OCI-LY7 (cell line): ENCODE measurements around the gene DUSP28. TPM values are rescaled to one million over a fixed set of nuclear protein-coding genes. Genes with fewer than 3 reads are reported as not detected.
A peak's percentile ranks its signal among the peaks of the same experiment; 100 is the strongest.

ENCODE experiments used
- BruUV-seq: library from RNA; stranded (reverse); fragments of 400-500 nt; replicated peaks from 2 replicates; lab custom pipeline; 2021; lab: Mats Ljungman, UMichigan
- CTCF ChIA-PET: fragments of 300-600 bp; sonication (Branson Sonifier 250); formaldehyde crosslinking; loops from one replicate; lab custom pipeline; 2022; ENCODE audit warnings: antibody characterized with exemption; ENCODE audit not compliant: unreplicated experiment; lab: Charles Lee
- POLR2A ChIA-PET: fragments of 300-600 bp; sonication (Branson Sonifier 250); formaldehyde crosslinking; loops from one replicate; lab custom pipeline; 2022; ENCODE audit warnings: antibody characterized with exemption; lab: Charles Lee
- DNase-seq: peaks from one replicate; pipeline ENCODE4 v3.0.0-alpha.2; 2015; ENCODE audit warnings: low spot score
- H2AFZ ChIP-seq: fragments of 200-600 bp; sonication (generic), shearing (Covaris generic); 2 replicates; pipeline ENCODE4 v1.6.1; 2014; ENCODE audit warnings: mild to moderate bottlenecking, antibody characterized with exemption, low read length, moderate library complexity
- H3K27ac ChIP-seq: fragments of 200-600 bp; sonication (generic); 2 replicates; pipeline ENCODE4 v1.5.1; 2014; ENCODE audit warnings: mixed run types, low read depth, mild to moderate bottlenecking, moderate library complexity, low read length, inconsistent platforms; ENCODE audit not compliant: poor library complexity, severe bottlenecking
- H3K36me3 ChIP-seq: fragments of 200-600 bp; sonication (generic); 2 replicates; pipeline ENCODE4 v1.6.1; 2014; ENCODE audit warnings: mild to moderate bottlenecking, antibody characterized with exemption, low read length, moderate library complexity, mixed read lengths; ENCODE audit not compliant: insufficient read depth
- H3K4me1 ChIP-seq: fragments of 200-600 bp; sonication (generic); 2 replicates; pipeline ENCODE4 v1.5.1; 2014; ENCODE audit warnings: mild to moderate bottlenecking, low read length; ENCODE audit not compliant: insufficient read depth, poor library complexity, severe bottlenecking
- H3K4me2 ChIP-seq: fragments of 200-600 bp; sonication (generic); 2 replicates; pipeline ENCODE4 v1.6.1; 2014; ENCODE audit warnings: mild to moderate bottlenecking, low read length
- H3K4me3 ChIP-seq: fragments of 200-600 bp; sonication (generic); 2 replicates; pipeline ENCODE4 v1.5.1; 2014; ENCODE audit warnings: mild to moderate bottlenecking, low read depth, low read length; ENCODE audit not compliant: poor library complexity, severe bottlenecking
- H3K79me2 ChIP-seq: fragments of 200-600 bp; sonication (generic); 2 replicates; pipeline ENCODE4 v1.6.1; 2016; ENCODE audit warnings: low read depth, mild to moderate bottlenecking, low read length, moderate library complexity, mixed read lengths; ENCODE audit not compliant: insufficient read depth
- H3K9me2 ChIP-seq: fragments of 200-600 bp; sonication (generic); 2 replicates; pipeline ENCODE4 v1.6.1; 2016; ENCODE audit warnings: mild to moderate bottlenecking, low read length, mixed read lengths; ENCODE audit not compliant: insufficient read depth
- H3K9me3 ChIP-seq: fragments of 200-600 bp; sonication (generic); 2 replicates; pipeline ENCODE4 v1.6.1; 2014; ENCODE audit warnings: mild to moderate bottlenecking, mixed run types, low read length, mixed read lengths
- H4K20me1 ChIP-seq: fragments of 200-600 bp; sonication (generic); 2 replicates; pipeline ENCODE4 v1.6.1; 2014; ENCODE audit warnings: mild to moderate bottlenecking, antibody characterized with exemption, low read length, moderate library complexity, mixed read lengths; ENCODE audit not compliant: insufficient read depth
- EZH2phosphoT487 ChIP-seq: fragments of 200-600 bp; sonication (generic); IDR thresholded peaks from 2 replicates; pipeline ENCODE4 v1.6.1; 2018; ENCODE audit warnings: low read depth, borderline replicate concordance, mild to moderate bottlenecking, mixed run types, antibody characterized with exemption, low read length, moderate library complexity, mixed read lengths
- intact Hi-C: fragments of 100-400 bp; cut with micrococcal nuclease; formaldehyde crosslinking; loops from one replicate; pipeline ENCODE4 v1.10.0; 2022; ENCODE audit not compliant: unreplicated experiment
- total RNA-seq, 2 experiments: library from RNA; depleted of rRNA in 1 of 2; stranded (reverse); fragments of >200 nt in 1 of 2; shearing (Covaris generic) in 1 of 2; gene quantifications; 2 replicates each; pipeline ENCODE4 v1.2.3, GENCODE V29; 2014 to 2022
- TF ChIP-seq, protein P1 (sequence below): fragments of 200-600 bp; sonication (generic); conservative IDR thresholded peaks from 2 replicates; pipeline ENCODE4 v1.5.1; 2014; ENCODE audit warnings: mild to moderate bottlenecking, antibody characterized with exemption, low read length, moderate library complexity, mixed read lengths

DUSP28 gene
- total RNA-seq, 2 experiments from 2014 or later = 15.8 to 17.6 TPM

DNA sequence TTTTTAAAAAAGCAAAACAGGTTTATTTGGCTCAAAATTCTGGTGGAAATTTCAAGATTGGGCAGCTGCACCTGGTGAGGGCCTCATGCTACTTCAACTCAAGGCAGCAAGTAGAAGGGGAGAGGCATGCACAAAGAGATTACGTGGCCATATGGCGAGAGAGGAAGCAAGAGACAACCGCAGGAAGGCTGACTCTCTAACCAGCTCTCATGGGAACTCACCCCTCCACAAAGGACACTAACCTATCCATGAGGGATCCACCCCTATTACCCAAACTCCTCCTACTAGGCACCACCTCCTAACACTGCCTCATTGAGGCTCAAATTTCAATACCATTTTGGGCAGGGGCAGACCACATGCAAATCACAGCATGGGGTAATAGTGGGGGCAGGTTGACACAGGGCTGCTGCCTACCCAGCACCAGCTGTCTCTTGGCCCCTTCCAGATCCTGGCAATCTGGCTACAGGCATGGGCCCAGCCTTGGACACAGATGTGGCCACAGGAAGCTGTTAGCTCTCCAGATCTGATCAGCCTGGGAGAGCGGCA, 24.4 kb downstream of the DUSP28 start:
- TF ChIP-seq, protein P1, sequence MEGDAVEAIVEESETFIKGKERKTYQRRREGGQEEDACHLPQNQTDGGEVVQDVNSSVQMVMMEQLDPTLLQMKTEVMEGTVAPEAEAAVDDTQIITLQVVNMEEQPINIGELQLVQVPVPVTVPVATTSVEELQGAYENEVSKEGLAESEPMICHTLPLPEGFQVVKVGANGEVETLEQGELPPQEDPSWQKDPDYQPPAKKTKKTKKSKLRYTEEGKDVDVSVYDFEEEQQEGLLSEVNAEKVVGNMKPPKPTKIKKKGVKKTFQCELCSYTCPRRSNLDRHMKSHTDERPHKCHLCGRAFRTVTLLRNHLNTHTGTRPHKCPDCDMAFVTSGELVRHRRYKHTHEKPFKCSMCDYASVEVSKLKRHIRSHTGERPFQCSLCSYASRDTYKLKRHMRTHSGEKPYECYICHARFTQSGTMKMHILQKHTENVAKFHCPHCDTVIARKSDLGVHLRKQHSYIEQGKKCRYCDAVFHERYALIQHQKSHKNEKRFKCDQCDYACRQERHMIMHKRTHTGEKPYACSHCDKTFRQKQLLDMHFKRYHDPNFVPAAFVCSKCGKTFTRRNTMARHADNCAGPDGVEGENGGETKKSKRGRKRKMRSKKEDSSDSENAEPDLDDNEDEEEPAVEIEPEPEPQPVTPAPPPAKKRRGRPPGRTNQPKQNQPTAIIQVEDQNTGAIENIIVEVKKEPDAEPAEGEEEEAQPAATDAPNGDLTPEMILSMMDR = no peak
- no peak for TF ChIP-seq EZH2phosphoT487
- Histone ChIP-seq H3K4me1 (peaks cover 69% of the 10 kb centered on the region), H3K9me2 (no peaks in the 10 kb centered on the region), H3K9me3 (no peaks in the 10 kb centered on the region), H2AFZ (no peak overlapping the region), H3K4me2 (peak overlapping the region; percentile 82), H3K79me2 (peaks cover 69% of the 10 kb centered on the region), H4K20me1 (peaks cover 11% of the 10 kb centered on the region; the same call in 1 of the 2 replicates), H3K4me3 (peak overlapping the region; percentile 96), H3K36me3 (peaks cover 40% of the 10 kb centered on the region), H3K27ac (peak overlapping the region; percentile 98)
- intact Hi-C loops = loop anchor here (1.0 to 10.0 kb wide), 5 partner anchors 18 to 1182 kb away; partner anchors contain the start of genes DUSP28, HDAC4, HDLBP and SEPTIN2
- peak; percentile 97 for DNase-seq
- CTCF ChIA-PET = interaction anchor here (0.6 to 1.2 kb wide), 3 partner anchors 9 to 18 kb away, joined by 3 to 7 read pairs (median 5); partner anchors contain the start of gene RNPEPL1
- POLR2A ChIA-PET = interaction anchor here (0.6 to 4.4 kb wide), 4 partner anchors 18 to 87 kb away, joined by 4 to 59 read pairs (median 20); no protein-coding TSS in a partner anchor
- BruUV-seq = no TSS peak

DNA sequence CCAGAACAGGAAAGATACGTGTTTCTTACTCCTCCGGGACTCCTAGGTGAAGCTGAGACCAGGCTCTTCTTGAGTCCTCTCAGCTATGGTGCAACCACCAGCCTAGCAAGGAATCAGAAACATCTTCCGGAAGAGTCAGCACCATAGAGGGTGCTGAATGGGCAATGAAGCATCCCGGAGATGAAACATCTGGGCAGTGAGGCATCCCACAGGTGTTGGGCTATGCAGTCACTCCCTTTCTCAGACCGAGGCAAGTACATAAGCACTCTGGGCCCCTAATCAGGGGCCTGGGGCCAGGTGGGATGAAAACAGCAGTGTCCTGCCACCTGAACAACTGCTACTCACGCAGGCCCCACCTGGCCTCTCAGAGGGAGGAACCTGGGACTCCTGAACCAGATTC, 24.9 kb downstream of the DUSP28 start:
- peak; percentile 97 for DNase-seq
- peaks cover 41% of the 10 kb centered on the region for H3K36me3 ChIP-seq
- no peak overlapping the region for H2AFZ ChIP-seq
- BruUV-seq = no TSS peak
- H3K4me2 ChIP-seq = peak overlapping the region; percentile 82
- no peaks in the 10 kb centered on the region for H3K9me2 ChIP-seq
- POLR2A ChIA-PET = interaction anchor here (0.6 to 4.4 kb wide), 7 partner anchors 9 to 948 kb away, joined by 3 to 59 read pairs (median 4); no protein-coding TSS in a partner anchor
- intact Hi-C loops = loop anchor here (1.0 to 10.0 kb wide), 4 partner anchors 19 to 1183 kb away; partner anchors contain the start of genes HDAC4, HDLBP and SEPTIN2
- H3K4me3 ChIP-seq = peak overlapping the region; percentile 96
- no peak for TF ChIP-seq EZH2phosphoT487
- TF ChIP-seq, protein P1 = no peak
- H3K79me2 ChIP-seq = peaks cover 64% of the 10 kb centered on the region
- CTCF ChIA-PET = interaction anchor here (0.6 to 1.2 kb wide), 3 partner anchors 9 to 19 kb away, joined by 3 to 7 read pairs (median 5); partner anchors contain the start of gene RNPEPL1
- H3K27ac ChIP-seq = peak overlapping the region; percentile 98
- peaks cover 64% of the 10 kb centered on the region for H3K4me1 ChIP-seq
- peaks cover 10% of the 10 kb centered on the region; the same call in 1 of the 2 replicates for H4K20me1 ChIP-seq
- H3K9me3 ChIP-seq = no peaks in the 10 kb centered on the region
